ENCODE results near the gene USP4. TPM values are rescaled to one million over a fixed set of nuclear protein-coding genes. Genes with fewer than 3 reads are reported as not detected.

Gene USP4
- total RNA-seq, 4 donors from 2014 or later = 19.8 to 32.6 (median 28.5) TPM

DNA sequence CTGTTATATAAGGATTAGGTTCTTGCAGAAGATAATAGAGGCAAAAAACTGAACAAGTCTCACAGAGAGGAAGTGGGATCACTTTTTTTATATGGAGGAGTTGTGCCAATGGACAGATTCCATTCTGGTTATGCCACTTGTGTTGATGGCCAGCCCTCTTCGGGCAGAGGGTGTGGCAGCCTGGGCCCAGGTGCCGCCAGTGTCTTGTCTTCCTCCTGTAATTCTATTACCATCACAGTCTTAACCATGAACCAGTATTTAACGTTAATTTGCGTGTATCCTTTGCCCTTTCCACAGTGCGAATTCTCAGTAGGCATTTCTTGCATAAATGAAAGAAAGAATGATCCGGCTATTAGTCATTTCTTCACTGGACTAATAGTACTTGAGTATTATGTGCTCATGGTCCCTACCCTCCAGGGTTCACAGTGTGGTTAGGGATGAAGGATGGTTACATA, 7.0 kb upstream of the USP4 start:
- peak overlapping the region; percentile 60 to 84 (median 66) for H3K27ac ChIP-seq
- no peaks in the 10 kb centered on the region for H3K36me3 ChIP-seq
- no peaks in the 10 kb centered on the region for H3K9me3 ChIP-seq
- no peak for DNase-seq
- intact Hi-C loops (cut with DNase I) = loop anchor here (10.0 kb wide), 1 partner anchor 88 kb away; no protein-coding TSS in a partner anchor
- 79 to 86% methylated on average over 6 of the region's 6 CpGs for WGBS, 2 donors
- H3K4me1 ChIP-seq = peaks cover 16 to 45% of the 10 kb centered on the region in 2 donors
- H3K27me3 ChIP-seq = no peaks in the 10 kb centered on the region
- no peak for TF ChIP-seq POLR2A (IDR thresholded peaks at IDR 0.05)
- TF ChIP-seq, protein P1, sequence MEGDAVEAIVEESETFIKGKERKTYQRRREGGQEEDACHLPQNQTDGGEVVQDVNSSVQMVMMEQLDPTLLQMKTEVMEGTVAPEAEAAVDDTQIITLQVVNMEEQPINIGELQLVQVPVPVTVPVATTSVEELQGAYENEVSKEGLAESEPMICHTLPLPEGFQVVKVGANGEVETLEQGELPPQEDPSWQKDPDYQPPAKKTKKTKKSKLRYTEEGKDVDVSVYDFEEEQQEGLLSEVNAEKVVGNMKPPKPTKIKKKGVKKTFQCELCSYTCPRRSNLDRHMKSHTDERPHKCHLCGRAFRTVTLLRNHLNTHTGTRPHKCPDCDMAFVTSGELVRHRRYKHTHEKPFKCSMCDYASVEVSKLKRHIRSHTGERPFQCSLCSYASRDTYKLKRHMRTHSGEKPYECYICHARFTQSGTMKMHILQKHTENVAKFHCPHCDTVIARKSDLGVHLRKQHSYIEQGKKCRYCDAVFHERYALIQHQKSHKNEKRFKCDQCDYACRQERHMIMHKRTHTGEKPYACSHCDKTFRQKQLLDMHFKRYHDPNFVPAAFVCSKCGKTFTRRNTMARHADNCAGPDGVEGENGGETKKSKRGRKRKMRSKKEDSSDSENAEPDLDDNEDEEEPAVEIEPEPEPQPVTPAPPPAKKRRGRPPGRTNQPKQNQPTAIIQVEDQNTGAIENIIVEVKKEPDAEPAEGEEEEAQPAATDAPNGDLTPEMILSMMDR (IDR thresholded peaks at IDR 0.05) = no peak
- H3K4me3 ChIP-seq (replicated peaks in 1 of 3) = no peak overlapping the region

DNA sequence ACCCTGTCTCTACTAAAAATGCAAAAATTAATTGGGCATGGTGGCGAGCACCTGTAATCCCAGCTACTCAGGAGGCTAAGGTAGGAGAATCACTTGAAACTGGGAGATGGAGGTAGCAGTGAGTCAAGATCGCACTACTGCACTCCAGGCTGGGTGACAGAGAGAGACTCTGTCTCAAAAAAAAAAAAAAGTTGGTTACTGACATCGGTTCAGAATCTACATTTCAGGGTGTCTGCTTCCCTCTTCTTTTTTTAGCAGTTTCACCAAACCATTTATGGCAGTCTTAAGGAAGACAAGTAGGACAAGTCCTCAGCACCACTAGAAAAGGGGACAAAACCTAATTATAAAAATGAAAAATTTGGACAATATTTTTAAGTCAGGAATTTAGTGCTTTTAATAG, 3.3 kb upstream of the USP4 start:
- H3K9me3 ChIP-seq = no peaks in the 10 kb centered on the region
- 87 to 94% methylated on average over 3 of the region's 3 CpGs for WGBS, 2 donors
- H3K27me3 ChIP-seq = no peaks in the 10 kb centered on the region
- no peak for DNase-seq
- no peak overlapping the region for H3K27ac ChIP-seq
- TF ChIP-seq, protein P1 (IDR thresholded peaks at IDR 0.05) = no peak
- TF ChIP-seq POLR2A (IDR thresholded peaks at IDR 0.05) = no peak
- no peaks in the 10 kb centered on the region for H3K36me3 ChIP-seq
- H3K4me1 ChIP-seq = peaks cover 21 to 45% of the 10 kb centered on the region in 2 donors
- no peak overlapping the region for H3K4me3 ChIP-seq (replicated peaks in 1 of 3)
- intact Hi-C loops (cut with DNase I) = loop anchor here (10.0 kb wide), 1 partner anchor 92 kb away; no protein-coding TSS in a partner anchor

DNA sequence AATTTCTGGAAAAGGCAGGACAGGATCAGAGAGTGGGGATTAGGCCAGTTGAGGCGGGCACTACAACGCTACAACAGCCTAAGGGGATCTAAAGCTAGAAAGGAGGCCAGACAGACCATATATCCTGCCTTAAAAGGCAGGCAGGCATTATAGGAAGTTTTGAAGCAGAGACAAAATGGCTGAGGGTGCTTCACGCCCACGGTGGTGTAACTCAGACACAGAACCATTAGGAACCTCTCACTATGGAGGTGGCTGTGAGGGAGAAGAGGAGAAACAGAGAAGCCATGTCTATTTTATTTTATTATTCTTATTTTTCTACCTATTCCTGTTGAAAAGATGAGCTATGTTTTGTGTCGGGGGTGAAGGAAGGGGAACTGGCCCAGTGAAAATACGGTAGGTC, 2.1 kb upstream of the USP4 start:
- intact Hi-C loops (cut with DNase I) = loop anchor here (10.0 kb wide), 1 partner anchor 93 kb away; no protein-coding TSS in a partner anchor
- Histone ChIP-seq H3K4me1 (peaks cover 21 to 43% of the 10 kb centered on the region in 2 donors), H3K27ac (peak overlapping the region in 1 of 3 donors; percentile 36), H3K4me3 (replicated peaks in 1 of 3) (no peak overlapping the region), H3K36me3 (no peaks in the 10 kb centered on the region), H3K27me3 (no peaks in the 10 kb centered on the region), H3K9me3 (no peaks in the 10 kb centered on the region)
- TF ChIP-seq, protein P1 (IDR thresholded peaks at IDR 0.05) = no peak
- no peak for TF ChIP-seq POLR2A (IDR thresholded peaks at IDR 0.05)
- no peak for DNase-seq
- 88 to 94% methylated on average over 6 of the region's 6 CpGs for WGBS, 2 donors

DNA sequence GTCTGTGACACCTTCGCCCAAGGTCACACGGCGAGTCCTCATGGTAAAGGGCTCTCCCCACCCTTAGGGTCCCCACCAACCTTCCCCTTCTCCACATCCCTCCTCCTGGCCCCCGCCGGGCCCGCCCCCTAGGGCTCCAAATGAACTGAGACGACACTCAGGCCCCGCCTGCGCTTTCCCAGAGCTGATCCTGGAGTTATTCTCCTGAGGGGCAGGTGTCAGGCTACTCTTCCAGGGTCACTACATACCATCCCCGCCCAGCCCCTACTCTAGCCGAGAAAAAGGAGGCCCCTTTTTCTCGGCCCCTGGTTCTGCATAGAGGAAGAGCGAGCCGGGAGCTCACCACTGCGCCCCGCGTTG, 292 bp downstream of the USP4 start:
- DNase-seq = peak in 1 of 2 donors; percentile 25
- peaks cover 11 to 25% of the 10 kb centered on the region in 2 donors for H3K4me1 ChIP-seq

More for the DNA sequence above, 292 bp downstream of the USP4 start:
- no peaks in the 10 kb centered on the region for H3K9me3 ChIP-seq
- no peak for TF ChIP-seq POLR2A (IDR thresholded peaks at IDR 0.05)
- TF ChIP-seq, protein P1 (IDR thresholded peaks at IDR 0.05) = no peak
- no peaks in the 10 kb centered on the region for H3K27me3 ChIP-seq
- WGBS, 2 donors = 0 to 4% methylated on average over 6 to 9 of the region's 17 CpGs
- H3K4me3 ChIP-seq (replicated peaks in 1 of 3) = peak overlapping the region; percentile 60 to 90 (median 86)
- intact Hi-C loops (cut with DNase I) = loop anchor here (10.0 kb wide), 1 partner anchor 165 kb away; the partner anchor contains the start of gene KLHDC8B
- peak overlapping the region; percentile 85 to 98 (median 94) for H3K27ac ChIP-seq
- peaks cover 8 to 17% of the 10 kb centered on the region in 2 donors for H3K36me3 ChIP-seq
